Measurements from ENCODE around the gene WDR38. TPM values are rescaled to one million over a fixed set of nuclear protein-coding genes. Genes with fewer than 3 reads are reported as not detected.
"Not testable (repeated sequence)": the region's sequence is repeated elsewhere in the genome, so short reads cannot be mapped to it uniquely, and the experiment has no call there.

WDR38 gene
- total and polyA plus RNA-seq, 3 experiments from 2014 or later, result not detected

- H3K27me3 Mint-ChIP-seq, result peaks cover 0 to 6% of the 10 kb centered on the region in 2 donors
- no peaks in the 10 kb centered on the region for H3K36me3 ChIP-seq (ENCODE audit: insufficient read depth, low read length)
- H3K27ac Mint-ChIP-seq, result no peak overlapping the region
- no peaks in the 10 kb centered on the region for H3K4me1 ChIP-seq (ENCODE audit: insufficient read depth, low read length)
- ChIA-PET CTCF (no interaction called here), POLR2A (no interaction called here)
- no peak overlapping the region for H3K4me3 ChIP-seq (ENCODE audit: low read length)
- H3K27ac ChIP-seq (ENCODE audit: low read depth, low read length), result no peak overlapping the region
- no peak overlapping the region for H3K4me3 Mint-ChIP-seq
- no peaks in the 10 kb centered on the region for H3K4me1 Mint-ChIP-seq
- no peak for DNase-seq
- H3K27me3 ChIP-seq (ENCODE audit: insufficient read depth, low read length, poor library complexity, severe bottlenecking), result no peaks in the 10 kb centered on the region
- H3K9me3 ChIP-seq (ENCODE audit: low read length), result no peaks in the 10 kb centered on the region
- no peaks in the 10 kb centered on the region for H3K36me3 Mint-ChIP-seq
- H3K9me3 Mint-ChIP-seq, result peaks cover 0 to 2% (median 0%) of the 10 kb centered on the region in 5 donors
Measured at GRCh38 chr9:124828489-124829333, 24.5 kb upstream of the WDR38 start.

GRCh38 chr9:124829334-124829669, 24.0 kb upstream of the WDR38 start:
- H3K4me1 Mint-ChIP-seq, result no peaks in the 10 kb centered on the region
- ChIA-PET CTCF (no interaction called here), POLR2A (no interaction called here)
- no peak for DNase-seq
- H3K9me3 ChIP-seq (ENCODE audit: low read length), result no peaks in the 10 kb centered on the region
- H3K4me3 Mint-ChIP-seq, result no peak overlapping the region
- H3K27ac Mint-ChIP-seq, result no peak overlapping the region
- no peaks in the 10 kb centered on the region for H3K36me3 ChIP-seq (ENCODE audit: insufficient read depth, low read length)
- H3K4me1 ChIP-seq (ENCODE audit: insufficient read depth, low read length), result no peaks in the 10 kb centered on the region
- no peaks in the 10 kb centered on the region for H3K27me3 ChIP-seq (ENCODE audit: insufficient read depth, low read length, poor library complexity, severe bottlenecking)
- no peak overlapping the region for H3K27ac ChIP-seq (ENCODE audit: low read depth, low read length)
- H3K36me3 Mint-ChIP-seq, result no peaks in the 10 kb centered on the region
- H3K9me3 Mint-ChIP-seq, result peaks cover 0 to 2% (median 0%) of the 10 kb centered on the region in 5 donors
- H3K27me3 Mint-ChIP-seq, result peaks cover 0 to 6% of the 10 kb centered on the region in 2 donors
- H3K4me3 ChIP-seq (ENCODE audit: low read length), result no peak overlapping the region

GRCh38 chr9:124830593-124830992, 22.7 kb upstream of the WDR38 start:
- no peaks in the 10 kb centered on the region for H3K27me3 ChIP-seq (ENCODE audit: insufficient read depth, low read length, poor library complexity, severe bottlenecking)
- ChIA-PET POLR2A (no interaction called here), CTCF (interaction anchor here (3.2 kb wide), 1 partner anchor 23 kb away, joined by 8 read pairs; the partner anchor contains the start of gene WDR38)
- no peak overlapping the region for H3K27ac Mint-ChIP-seq
- H3K4me1 ChIP-seq (ENCODE audit: insufficient read depth, low read length), result no peaks in the 10 kb centered on the region
- H3K4me3 ChIP-seq (ENCODE audit: low read length), result no peak overlapping the region
- H3K9me3 ChIP-seq (ENCODE audit: low read length), result no peaks in the 10 kb centered on the region
- peaks cover 0 to 10% of the 10 kb centered on the region in 2 donors for H3K27me3 Mint-ChIP-seq
- H3K4me3 Mint-ChIP-seq, result no peak overlapping the region
- H3K9me3 Mint-ChIP-seq, result peaks cover 0 to 2% (median 0%) of the 10 kb centered on the region in 5 donors
- no peaks in the 10 kb centered on the region for H3K36me3 Mint-ChIP-seq
- no peaks in the 10 kb centered on the region for H3K4me1 Mint-ChIP-seq
- no peaks in the 10 kb centered on the region for H3K36me3 ChIP-seq (ENCODE audit: insufficient read depth, low read length)
- DNase-seq, result no peak
- no peak overlapping the region for H3K27ac ChIP-seq (ENCODE audit: low read depth, low read length)

- Mint-ChIP-seq H3K36me3 (no peaks in the 10 kb centered on the region), H3K27me3 (peaks cover 0 to 14% of the 10 kb centered on the region in 2 donors), H3K4me3 (no peak overlapping the region), H3K27ac (no peak overlapping the region), H3K9me3 (peaks cover 0 to 2% (median 0%) of the 10 kb centered on the region in 5 donors), H3K4me1 (no peaks in the 10 kb centered on the region)
- Histone ChIP-seq H3K4me3 (ENCODE audit: low read length) (no peak overlapping the region), H3K27ac (ENCODE audit: low read depth, low read length) (no peak overlapping the region), H3K36me3 (ENCODE audit: insufficient read depth, low read length) (no peaks in the 10 kb centered on the region), H3K4me1 (ENCODE audit: insufficient read depth, low read length) (no peaks in the 10 kb centered on the region), H3K27me3 (ENCODE audit: insufficient read depth, low read length, poor library complexity, severe bottlenecking) (no peaks in the 10 kb centered on the region), H3K9me3 (ENCODE audit: low read length) (no peaks in the 10 kb centered on the region)
- CTCF ChIA-PET, result interaction anchor here (3.2 kb wide), 1 partner anchor 22 kb away, joined by 8 read pairs; the partner anchor contains the start of gene WDR38
- no peak for DNase-seq
- POLR2A ChIA-PET, result no interaction called here
Measured at GRCh38 chr9:124831642-124832364, 21.5 kb upstream of the WDR38 start.

- H3K36me3 ChIP-seq (ENCODE audit: insufficient read depth, low read length), result no peaks in the 10 kb centered on the region
Measured at GRCh38 chr9:124834591-124834990, 18.7 kb upstream of the WDR38 start.

GRCh38 chr9:124835026-124835557, 18.2 kb upstream of the WDR38 start:
- Histone ChIP-seq H3K27ac (ENCODE audit: low read depth, low read length) (no peak overlapping the region), H3K27me3 (ENCODE audit: insufficient read depth, low read length, poor library complexity, severe bottlenecking) (no peaks in the 10 kb centered on the region), H3K4me3 (ENCODE audit: low read length) (no peak overlapping the region), H3K9me3 (ENCODE audit: low read length) (no peaks in the 10 kb centered on the region), H3K4me1 (ENCODE audit: insufficient read depth, low read length) (no peaks in the 10 kb centered on the region), H3K36me3 (ENCODE audit: insufficient read depth, low read length) (no peaks in the 10 kb centered on the region)
- DNase-seq, result no peak
- ChIA-PET CTCF (no interaction called here), POLR2A (no interaction called here)
- no peaks in the 10 kb centered on the region for H3K36me3 Mint-ChIP-seq
- peaks cover 7 to 28% of the 10 kb centered on the region in 2 donors for H3K27me3 Mint-ChIP-seq
- peaks cover 0 to 2% (median 0%) of the 10 kb centered on the region in 5 donors for H3K9me3 Mint-ChIP-seq
- no peak overlapping the region for H3K4me3 Mint-ChIP-seq
- no peak overlapping the region for H3K27ac Mint-ChIP-seq
- H3K4me1 Mint-ChIP-seq, result no peaks in the 10 kb centered on the region

More at GRCh38 chr9:124834591-124834990, 18.7 kb upstream of the WDR38 start:
- no peak overlapping the region for H3K27ac Mint-ChIP-seq
- H3K4me3 Mint-ChIP-seq, result no peak overlapping the region
- H3K9me3 ChIP-seq (ENCODE audit: low read length), result no peaks in the 10 kb centered on the region
- no peak overlapping the region for H3K27ac ChIP-seq (ENCODE audit: low read depth, low read length)
- peaks cover 7 to 28% of the 10 kb centered on the region in 2 donors for H3K27me3 Mint-ChIP-seq
- H3K4me1 Mint-ChIP-seq, result no peaks in the 10 kb centered on the region
- DNase-seq, result no peak
- no peaks in the 10 kb centered on the region for H3K27me3 ChIP-seq (ENCODE audit: insufficient read depth, low read length, poor library complexity, severe bottlenecking)
- POLR2A ChIA-PET, result no interaction called here
- H3K4me3 ChIP-seq (ENCODE audit: low read length), result no peak overlapping the region
- no peaks in the 10 kb centered on the region for H3K4me1 ChIP-seq (ENCODE audit: insufficient read depth, low read length)
- H3K36me3 Mint-ChIP-seq, result no peaks in the 10 kb centered on the region
- CTCF ChIA-PET, result no interaction called here
- peaks cover 0 to 2% (median 0%) of the 10 kb centered on the region in 5 donors for H3K9me3 Mint-ChIP-seq

- H3K4me1 Mint-ChIP-seq; H3K36me3 Mint-ChIP-seq; H3K36me3 ChIP-seq (ENCODE audit: insufficient read depth, low read length); POLR2A ChIA-PET; H3K27ac Mint-ChIP-seq; H3K4me3 ChIP-seq (ENCODE audit: low read length); H3K27me3 ChIP-seq (ENCODE audit: insufficient read depth, low read length, poor library complexity, severe bottlenecking); H3K9me3 ChIP-seq (ENCODE audit: low read length); H3K27ac ChIP-seq (ENCODE audit: low read depth, low read length); H3K4me1 ChIP-seq (ENCODE audit: insufficient read depth, low read length); DNase-seq; H3K9me3 Mint-ChIP-seq: not testable (repeated sequence)
- H3K4me3 Mint-ChIP-seq, result peak overlapping the region in 1 of 7 donors; percentile 18
- CTCF ChIA-PET, result interaction anchor here (1.0 to 2.7 kb wide), 2 partner anchors 15 to 63 kb away, joined by 3 to 8 read pairs; partner anchors contain the start of gene WDR38
- H3K27me3 Mint-ChIP-seq, result peaks cover 7 to 22% of the 10 kb centered on the region in 2 donors
Measured at GRCh38 chr9:124838132-124838531, 15.1 kb upstream of the WDR38 start.

Data from CD8-positive, alpha-beta memory T cell (primary cell).